Kidney (tissue), 14 donors: ENCODE measurements around the gene LY86. TPM values are rescaled to one million over a fixed set of nuclear protein-coding genes. Genes with fewer than 3 reads are reported as not detected.

Experiments used
- DNase-seq, 5 donors: peaks; one replicate each; pipeline ENCODE4 v3.0.0-alpha.2; 2013 to 2020
- FAIRE-seq: peaks from 2 replicates; lab custom pipeline; 2012; peaks lifted over from hg19 to GRCh38; lab: Jason Lieb, UNC
- H3K27ac ChIP-seq, 2 donors: one replicate each; pipeline ENCODE4 v1.7.0; 2013; ENCODE audit warnings: low read depth in 2 of 2, low read length in 2 of 2, inconsistent platforms in 1 of 2
- H3K27me3 ChIP-seq: one replicate; pipeline ENCODE4 v1.7.1; 2013; ENCODE audit warnings: low read length, inconsistent platforms; ENCODE audit not compliant: control insufficient read depth, insufficient read depth
- H3K36me3 ChIP-seq, 3 donors: one replicate each; pipeline versions ENCODE4 v1.7.0 to v1.7.1; 2013; ENCODE audit warnings: low read length in 3 of 3, control low read depth in 1 of 3, inconsistent platforms in 1 of 3; ENCODE audit not compliant: insufficient read depth in 3 of 3, control insufficient read depth in 2 of 3
- H3K4me1 ChIP-seq, 3 donors: one replicate each; pipeline versions ENCODE4 v1.7.0 to v1.7.1; 2013; ENCODE audit warnings: low read length in 3 of 3, inconsistent platforms in 1 of 3, low read depth in 1 of 3; ENCODE audit not compliant: control insufficient read depth in 2 of 3, insufficient read depth in 2 of 3
- H3K4me3 ChIP-seq, 3 donors: one replicate each; pipeline versions ENCODE4 v1.7.0 to v1.8.1; 2013; ENCODE audit warnings: low read length in 3 of 3, control low read depth in 1 of 3, inconsistent platforms in 1 of 3
- H3K9ac ChIP-seq, 3 donors: one replicate each; pipeline versions ENCODE4 v1.7.0 to v1.7.1; 2013; ENCODE audit warnings: low read length in 3 of 3, control low read depth in 1 of 3, inconsistent platforms in 1 of 3
- H3K9me3 ChIP-seq, 3 donors: one replicate each; pipeline versions ENCODE4 v1.7.0 to v1.7.1; 2013; ENCODE audit warnings: low read length in 3 of 3, control low read depth in 1 of 3, inconsistent platforms in 1 of 3; ENCODE audit not compliant: control insufficient read depth in 2 of 3, insufficient read depth in 1 of 3
- CTCF ChIP-seq: IDR thresholded peaks from 3 replicates; pipeline ENCODE4 v1.5.1; 2012; ENCODE audit warnings: mild to moderate bottlenecking, moderate library complexity, borderline replicate concordance; ENCODE audit not compliant: insufficient read depth; ENCODE audit errors: extremely low read depth
- intact Hi-C: fragments of 100-400 bp; cut with DNase I; formaldehyde crosslinking; loops from one replicate; pipeline ENCODE4 v1.11.1; 2022
- polyA plus RNA-seq: library from polyadenylated mRNA; stranded (reverse); fragments of 350-450 nt; fragmentation: Illumina TruSeq; extraction: RNeasy Lipid Tissue Mini Kit (QIAGEN cat#74804); gene quantifications from one replicate; pipeline ENCODE4 v1.2.3, GENCODE V29; 2014; ENCODE audit warnings: low read depth, low replicate concordance; ENCODE audit not compliant: insufficient read depth
- total RNA-seq: library from RNA; stranded (reverse); fragmentation: NEBNext Ultra II Directional; extraction: Animal tissue kit (Norgen Biotek cat#: 25700); gene quantifications from one replicate; pipeline ENCODE4 v1.2.1, GENCODE V29; 2021
- donor health status: control.
- donor health status: control.
- donor health status: control.
- donor health status: control.
- donor health status: control.
- donor health status: DM: yes; HTN: yes; CAD: no.
- donor health status: Normal renal cell carcinoma (clear cell type).

LY86 gene
- total and polyA plus RNA-seq, 2 donors from 2014 or later = 4.8 to 6.1 TPM

GRCh38 chr6:6593867-6594468, 5.4 kb downstream of the LY86 start:
- H3K4me1 ChIP-seq = peaks cover 0 to 5% (median 0%) of the 10 kb centered on the region in 3 donors
- H3K4me3 ChIP-seq = no peak overlapping the region
- no peak overlapping the region for H3K9ac ChIP-seq
- no peak for TF ChIP-seq CTCF
- H3K27me3 ChIP-seq = no peaks in the 10 kb centered on the region
- no peak for FAIRE-seq
- H3K9me3 ChIP-seq = no peaks in the 10 kb centered on the region
- no peak overlapping the region for H3K27ac ChIP-seq
- intact Hi-C loops = no loop called here
- peak in 2 of 5 donors; percentile 25 to 58 for DNase-seq
- no peaks in the 10 kb centered on the region for H3K36me3 ChIP-seq

- H3K27ac ChIP-seq = no peak overlapping the region
- TF ChIP-seq CTCF = no peak
- DNase-seq = no peak
- no peaks in the 10 kb centered on the region for H3K27me3 ChIP-seq
- H3K9ac ChIP-seq = no peak overlapping the region
- H3K4me3 ChIP-seq = no peak overlapping the region
- no peaks in the 10 kb centered on the region for H3K9me3 ChIP-seq
- H3K36me3 ChIP-seq = no peaks in the 10 kb centered on the region
- peaks cover 0 to 5% (median 0%) of the 10 kb centered on the region in 3 donors for H3K4me1 ChIP-seq
- FAIRE-seq = no peak
- intact Hi-C loops = no loop called here
Measured at GRCh38 chr6:6595025-6595424, 6.5 kb downstream of the LY86 start.

GRCh38 chr6:6595952-6596351, 7.4 kb downstream of the LY86 start:
- H3K4me3 ChIP-seq = no peak overlapping the region
- H3K36me3 ChIP-seq = no peaks in the 10 kb centered on the region
- TF ChIP-seq CTCF = no peak
- H3K27ac ChIP-seq = no peak overlapping the region
- peaks cover 0 to 4% (median 0%) of the 10 kb centered on the region in 3 donors for H3K4me1 ChIP-seq
- FAIRE-seq (no peak), DNase-seq (no peak)
- no peaks in the 10 kb centered on the region for H3K9me3 ChIP-seq
- no peaks in the 10 kb centered on the region for H3K27me3 ChIP-seq
- H3K9ac ChIP-seq = no peak overlapping the region
- intact Hi-C loops = no loop called here
